Measurements from ENCODE around the gene DCAF4L1. TPM values are rescaled to one million over a fixed set of nuclear protein-coding genes. Genes with fewer than 3 reads are reported as not detected.
A peak's percentile ranks its signal among the peaks of the same experiment; 100 is the strongest.

The DCAF4L1 gene
- total RNA-seq, 5 donors from 2014 or later (not counting 1 experiment from before 2014, with no cell fraction given) = 0.10 to 0.55 (median 0.37) TPM

GRCh38 chr4:41977709-41978108, 3.8 kb upstream of the DCAF4L1 start:
- Mint-ChIP-seq H3K27ac (no peak overlapping the region), H3K9me3 (no peaks in the 10 kb centered on the region), H3K4me1 (no peaks in the 10 kb centered on the region), H3K27me3 (peaks cover 3 to 4% of the 10 kb centered on the region in 2 donors), H3K36me3 (no peaks in the 10 kb centered on the region), H3K4me3 (no peak overlapping the region)
- no peak for DNase-seq
- no peak overlapping the region for H3K4me3 ChIP-seq (ENCODE audit: control insufficient read depth in 1 of 2, extremely low read depth in 1 of 2, low read length in 1 of 2)
- no peaks in the 10 kb centered on the region for H3K9me3 ChIP-seq
- no peak overlapping the region for H3K27ac ChIP-seq (ENCODE audit: low read length)
- WGBS (ENCODE audit: insufficient coverage) = no CpG with 5 or more reads among the region's 3 CpGs
- POLR2A ChIA-PET = no interaction called here
- no peaks in the 10 kb centered on the region for H3K36me3 ChIP-seq (ENCODE audit: control insufficient read depth in 2 of 2, extremely low read depth in 1 of 2, insufficient read depth in 1 of 2, low read length in 1 of 2)
- peaks cover 0 to 5% of the 10 kb centered on the region in 2 experiments for H3K27me3 ChIP-seq (replicated peaks in 1 of 2; ENCODE audit: control insufficient read depth in 2 of 2, extremely low read depth in 1 of 2, insufficient read depth in 2 of 2, low read length in 1 of 2)
- ATAC-seq (replicated peaks in 1 of 4) = no peak
- CTCF ChIA-PET = interaction anchor here in 1 of 2 donors (0.6 kb wide), 1 partner anchor 32 kb away, joined by 5 read pairs; no protein-coding TSS in a partner anchor
- no peaks in the 10 kb centered on the region for H3K4me1 ChIP-seq (ENCODE audit: control insufficient read depth in 1 of 2, extremely low read depth in 1 of 2, insufficient read depth in 2 of 2, low read length in 2 of 2)

GRCh38 chr4:41982716-41983115, 1.2 kb downstream of the DCAF4L1 start:
- Histone ChIP-seq H3K9me3 (no peaks in the 10 kb centered on the region), H3K27ac (ENCODE audit: low read length) (no peak overlapping the region), H3K4me3 (ENCODE audit: control insufficient read depth in 1 of 2, extremely low read depth in 1 of 2, low read length in 1 of 2) (no peak overlapping the region), H3K36me3 (ENCODE audit: control insufficient read depth in 2 of 2, extremely low read depth in 1 of 2, insufficient read depth in 1 of 2, low read length in 1 of 2) (no peaks in the 10 kb centered on the region), H3K27me3 (replicated peaks in 1 of 2; ENCODE audit: control insufficient read depth in 2 of 2, extremely low read depth in 1 of 2, insufficient read depth in 2 of 2, low read length in 1 of 2) (no peaks in the 10 kb centered on the region), H3K4me1 (ENCODE audit: control insufficient read depth in 1 of 2, extremely low read depth in 1 of 2, insufficient read depth in 2 of 2, low read length in 2 of 2) (no peaks in the 10 kb centered on the region)
- H3K4me3 Mint-ChIP-seq = no peak overlapping the region
- 94% methylated on average over 13 of the region's 22 CpGs for WGBS (ENCODE audit: insufficient coverage)
- H3K4me1 Mint-ChIP-seq = no peaks in the 10 kb centered on the region
- ATAC-seq (replicated peaks in 1 of 4) (no peak), DNase-seq (no peak)
- H3K36me3 Mint-ChIP-seq = no peaks in the 10 kb centered on the region
- H3K9me3 Mint-ChIP-seq = no peaks in the 10 kb centered on the region
- POLR2A ChIA-PET = no interaction called here
- H3K27ac Mint-ChIP-seq = no peak overlapping the region
- H3K27me3 Mint-ChIP-seq = no peaks in the 10 kb centered on the region
- CTCF ChIA-PET = no interaction called here

- H3K36me3 ChIP-seq (ENCODE audit: control insufficient read depth in 2 of 2, extremely low read depth in 1 of 2, insufficient read depth in 1 of 2, low read length in 1 of 2) = no peaks in the 10 kb centered on the region
- ChIA-PET CTCF (no interaction called here), POLR2A (no interaction called here)
- peaks cover 3 to 5% of the 10 kb centered on the region in 2 experiments for H3K4me1 ChIP-seq (ENCODE audit: control insufficient read depth in 1 of 2, extremely low read depth in 1 of 2, insufficient read depth in 2 of 2, low read length in 2 of 2)
- DNase-seq (no peak), ATAC-seq (replicated peaks in 1 of 4) (no peak)
- no peak overlapping the region for H3K4me3 Mint-ChIP-seq
- H3K9me3 ChIP-seq = no peaks in the 10 kb centered on the region
- H3K9me3 Mint-ChIP-seq = no peaks in the 10 kb centered on the region
- no peaks in the 10 kb centered on the region for H3K27me3 Mint-ChIP-seq
- no CpG with 5 or more reads among the region's 1 CpG for WGBS (ENCODE audit: insufficient coverage)
- no peaks in the 10 kb centered on the region for H3K27me3 ChIP-seq (replicated peaks in 1 of 2; ENCODE audit: control insufficient read depth in 2 of 2, extremely low read depth in 1 of 2, insufficient read depth in 2 of 2, low read length in 1 of 2)
- no peak overlapping the region for H3K4me3 ChIP-seq (ENCODE audit: control insufficient read depth in 1 of 2, extremely low read depth in 1 of 2, low read length in 1 of 2)
- no peak overlapping the region for H3K27ac ChIP-seq (ENCODE audit: low read length)
- no peaks in the 10 kb centered on the region for H3K36me3 Mint-ChIP-seq
- no peak overlapping the region for H3K27ac Mint-ChIP-seq
- H3K4me1 Mint-ChIP-seq = peaks cover 8 to 11% (median 9%) of the 10 kb centered on the region in 3 donors
Measured at GRCh38 chr4:41985151-41985550, 3.6 kb downstream of the DCAF4L1 start.

GRCh38 chr4:41989994-41990364, 8.4 kb downstream of the DCAF4L1 start:
- H3K36me3 Mint-ChIP-seq = no peaks in the 10 kb centered on the region
- H3K36me3 ChIP-seq (ENCODE audit: control insufficient read depth in 2 of 2, extremely low read depth in 1 of 2, insufficient read depth in 1 of 2, low read length in 1 of 2) = no peaks in the 10 kb centered on the region
- no peaks in the 10 kb centered on the region for H3K9me3 ChIP-seq
- H3K27ac ChIP-seq (ENCODE audit: low read length) = peak overlapping the region; percentile 77
- ATAC-seq (replicated peaks in 1 of 4) = peak; percentile 8 to 25 (median 17)
- peaks cover 16% of the 10 kb centered on the region in 2 experiments for H3K4me1 ChIP-seq (ENCODE audit: control insufficient read depth in 1 of 2, extremely low read depth in 1 of 2, insufficient read depth in 2 of 2, low read length in 2 of 2)
- WGBS (ENCODE audit: insufficient coverage) = 7% methylated on average over 8 of the region's 12 CpGs
- peak overlapping the region; percentile 96 for H3K27ac Mint-ChIP-seq
- H3K27me3 Mint-ChIP-seq = no peaks in the 10 kb centered on the region
- peak overlapping the region; percentile 86 to 98 (median 97) for H3K4me3 Mint-ChIP-seq
- H3K9me3 Mint-ChIP-seq = no peaks in the 10 kb centered on the region
- H3K27me3 ChIP-seq (replicated peaks in 1 of 2; ENCODE audit: control insufficient read depth in 2 of 2, extremely low read depth in 1 of 2, insufficient read depth in 2 of 2, low read length in 1 of 2) = no peaks in the 10 kb centered on the region
- DNase-seq = peak in 2 of 35 experiments; percentile 1 to 5
- CTCF ChIA-PET = interaction anchor here in 1 of 2 donors (0.8 to 1.1 kb wide), 2 partner anchors 22 to 27 kb away, joined by 3 to 4 read pairs; no protein-coding TSS in a partner anchor
- peaks cover 30 to 34% (median 32%) of the 10 kb centered on the region in 3 donors for H3K4me1 Mint-ChIP-seq
- POLR2A ChIA-PET = interaction anchor here (0.7 to 1.0 kb wide), 2 partner anchors 9 to 54 kb away, joined by 3 read pairs; no protein-coding TSS in a partner anchor
- H3K4me3 ChIP-seq (ENCODE audit: control insufficient read depth in 1 of 2, extremely low read depth in 1 of 2, low read length in 1 of 2) = peak overlapping the region; percentile 93 to 98

GRCh38 chr4:41990365-41991111, 9.0 kb downstream of the DCAF4L1 start, which contains the start of gene SLC30A9:
SLC30A9 (plus strand) TSS chr4:41990530; CDS start chr4:41990652, 122 bp downstream.
- ChIA-PET CTCF (interaction anchor here (0.5 to 1.1 kb wide), 3 partner anchors 22 to 27 kb away, joined by 3 to 4 read pairs (median 4); no protein-coding TSS in a partner anchor), POLR2A (interaction anchor here (0.7 to 1.0 kb wide), 2 partner anchors 8 to 55 kb away, joined by 3 read pairs; no protein-coding TSS in a partner anchor)
- peak within 1 kb of the TSS; percentile 93 to 98 for H3K4me3 ChIP-seq (ENCODE audit: control insufficient read depth in 1 of 2, extremely low read depth in 1 of 2, low read length in 1 of 2)
- H3K36me3 ChIP-seq (ENCODE audit: control insufficient read depth in 2 of 2, extremely low read depth in 1 of 2, insufficient read depth in 1 of 2, low read length in 1 of 2) = no peaks in the 10 kb centered on the region
- peaks cover 34 to 38% (median 36%) of the 10 kb centered on the region in 3 donors for H3K4me1 Mint-ChIP-seq
- H3K4me1 ChIP-seq (ENCODE audit: control insufficient read depth in 1 of 2, extremely low read depth in 1 of 2, insufficient read depth in 2 of 2, low read length in 2 of 2) = peaks cover 16% of the 10 kb centered on the region in 2 experiments
- peak within 1 kb of the TSS; percentile 77 for H3K27ac ChIP-seq (ENCODE audit: low read length)
- H3K4me3 Mint-ChIP-seq = peak within 1 kb of the TSS; percentile 86 to 98 (median 97)
- H3K27me3 Mint-ChIP-seq = no peaks in the 10 kb centered on the region
- ATAC-seq (replicated peaks in 1 of 4) (peak; percentile 95 to 97 (median 96)), DNase-seq (peak; percentile 76 to 98 (median 92))
- peak within 1 kb of the TSS; percentile 96 for H3K27ac Mint-ChIP-seq
- WGBS (ENCODE audit: insufficient coverage) = under 1% methylated on average over 61 of the region's 64 CpGs
- no peaks in the 10 kb centered on the region for H3K9me3 ChIP-seq
- H3K36me3 Mint-ChIP-seq = peaks cover 3% of the 10 kb centered on the region
- H3K27me3 ChIP-seq (replicated peaks in 1 of 2; ENCODE audit: control insufficient read depth in 2 of 2, extremely low read depth in 1 of 2, insufficient read depth in 2 of 2, low read length in 1 of 2) = no peaks in the 10 kb centered on the region
- H3K9me3 Mint-ChIP-seq = no peaks in the 10 kb centered on the region

- Histone ChIP-seq H3K4me1 (ENCODE audit: control insufficient read depth in 1 of 2, extremely low read depth in 1 of 2, insufficient read depth in 2 of 2, low read length in 2 of 2) (peaks cover 16% of the 10 kb centered on the region in 2 experiments), H3K27ac (ENCODE audit: low read length) (no peak overlapping the region), H3K9me3 (no peaks in the 10 kb centered on the region), H3K36me3 (ENCODE audit: control insufficient read depth in 2 of 2, extremely low read depth in 1 of 2, insufficient read depth in 1 of 2, low read length in 1 of 2) (no peaks in the 10 kb centered on the region), H3K27me3 (replicated peaks in 1 of 2; ENCODE audit: control insufficient read depth in 2 of 2, extremely low read depth in 1 of 2, insufficient read depth in 2 of 2, low read length in 1 of 2) (no peaks in the 10 kb centered on the region), H3K4me3 (ENCODE audit: control insufficient read depth in 1 of 2, extremely low read depth in 1 of 2, low read length in 1 of 2) (no peak overlapping the region)
- no peaks in the 10 kb centered on the region for H3K27me3 Mint-ChIP-seq
- ChIA-PET POLR2A (interaction anchor here (0.6 kb wide), 2 partner anchors 23 to 41 kb away, joined by 3 read pairs; no protein-coding TSS in a partner anchor), CTCF (interaction anchor here in 1 of 2 donors (0.7 kb wide), 1 partner anchor 24 kb away, joined by 3 read pairs; no protein-coding TSS in a partner anchor)
- no peaks in the 10 kb centered on the region for H3K9me3 Mint-ChIP-seq
- DNase-seq = no peak
- H3K36me3 Mint-ChIP-seq = peaks cover 3% of the 10 kb centered on the region
- ATAC-seq (replicated peaks in 1 of 4) = no peak
- 100% methylated on average over 1 of the region's 10 CpGs for WGBS (ENCODE audit: insufficient coverage)
- no peak overlapping the region for H3K27ac Mint-ChIP-seq
- peaks cover 37 to 41% (median 38%) of the 10 kb centered on the region in 3 donors for H3K4me1 Mint-ChIP-seq
- peak overlapping the region; percentile 86 to 98 (median 97) for H3K4me3 Mint-ChIP-seq
Measured at GRCh38 chr4:41991916-41992767, 10.6 kb downstream of the DCAF4L1 start.
